ENCODE results near the gene CCDC192.

- TF ChIP-seq IRF2 (CRISPR knock-in tag; IDR thresholded peaks at IDR 0.05; ENCODE audit: borderline replicate concordance, low read depth) (no peak), CTCF (IDR thresholded peaks at IDR 0.05) (no peak), PRRX2 (CRISPR knock-in tag; IDR thresholded peaks at IDR 0.05) (no peak), E2F4 (CRISPR knock-in tag; IDR thresholded peaks at IDR 0.05; ENCODE audit: borderline replicate concordance, low read depth) (no peak), ZSCAN18 (CRISPR knock-in tag; IDR thresholded peaks at IDR 0.05) (no peak)
These were observed 260.0 kb downstream of the CCDC192 start for GRCh38 chr5:127963233-127963632.

Data from WTC11 (cell line).